DOHH2 (cell line): Measurements from ENCODE around the gene AK8.

Experiments
- H3F3A ChIP-seq: fragments of 200-600 bp; sonication (generic), shearing (Covaris generic); 2 replicates; pipeline ENCODE4 v1.6.0; 2016; ENCODE audit warnings: antibody characterized with exemption, mild to moderate bottlenecking; ENCODE audit not compliant: control insufficient read depth, insufficient read depth
- H3K27ac ChIP-seq: fragments of 200-600 bp; sonication (generic); 2 replicates; pipeline ENCODE4 v1.5.1; 2014; ENCODE audit warnings: low read depth, mild to moderate bottlenecking, low read length, moderate library complexity
- H3K27me3 ChIP-seq: fragments of 200-600 bp; sonication (generic); 2 replicates; pipeline ENCODE4 v1.6.1; 2014; ENCODE audit warnings: mild to moderate bottlenecking, low read length, mixed read lengths; ENCODE audit not compliant: control insufficient read depth
- H3K36me3 ChIP-seq: fragments of 200-600 bp; sonication (generic); 2 replicates; pipeline ENCODE4 v1.6.1; 2014; ENCODE audit warnings: mild to moderate bottlenecking, low read length, moderate library complexity, mixed read lengths; ENCODE audit not compliant: control insufficient read depth
- H3K4me1 ChIP-seq: fragments of 200-600 bp; sonication (generic); 2 replicates; pipeline ENCODE4 v1.6.1; 2014; ENCODE audit warnings: mild to moderate bottlenecking, low read length, mixed read lengths; ENCODE audit not compliant: control insufficient read depth
- H3K4me2 ChIP-seq: fragments of 200-600 bp; sonication (generic); 2 replicates; pipeline ENCODE4 v1.6.0; 2014; ENCODE audit warnings: mild to moderate bottlenecking, low read length, moderate library complexity
- H3K4me3 ChIP-seq: fragments of 200-600 bp; sonication (generic); 2 replicates; pipeline ENCODE4 v1.5.1; 2014; ENCODE audit warnings: mild to moderate bottlenecking, low read length, mixed read lengths
- H3K79me2 ChIP-seq: fragments of 200-600 bp; sonication (generic); 2 replicates; pipeline ENCODE4 v1.6.1; 2014; ENCODE audit warnings: mild to moderate bottlenecking, low read length, mixed read lengths; ENCODE audit not compliant: control insufficient read depth
- H3K9me2 ChIP-seq: fragments of 200-600 bp; sonication (generic); replicated peaks from 2 replicates; pipeline ENCODE4 v1.6.1; 2014; ENCODE audit warnings: mild to moderate bottlenecking, low read length, mixed read lengths; ENCODE audit not compliant: control insufficient read depth
- H3K9me3 ChIP-seq: fragments of 200-600 bp; sonication (generic); 2 replicates; pipeline ENCODE4 v1.6.1; 2014; ENCODE audit warnings: antibody characterized with exemption, low read length, mixed read lengths; ENCODE audit not compliant: control insufficient read depth, insufficient read depth
- H4K20me1 ChIP-seq: fragments of 200-600 bp; sonication (generic); 2 replicates; pipeline ENCODE4 v1.6.0; 2014; ENCODE audit warnings: low read depth, mild to moderate bottlenecking, antibody characterized with exemption, low read length, moderate library complexity; ENCODE audit not compliant: control insufficient read depth, insufficient read depth
- CTCF ChIP-seq: fragments of 200-600 bp; sonication (generic); IDR thresholded peaks from one replicate; pipeline ENCODE4 v1.5.1; 2014; ENCODE audit warnings: antibody characterized with exemption, mild to moderate bottlenecking, low read depth, low read length; ENCODE audit not compliant: poor library complexity, severe bottlenecking
- EZH2phosphoT487 ChIP-seq: fragments of 200-600 bp; sonication (generic); IDR thresholded peaks from 2 replicates; pipeline ENCODE4 v1.6.1; 2017; ENCODE audit warnings: borderline replicate concordance, mild to moderate bottlenecking, antibody characterized with exemption, low read length, moderate library complexity, mixed read lengths

AK8 gene

GRCh38 chr9:132694144-132694543 lies 183.9 kb downstream of the AK8 start:
- Histone ChIP-seq H3K79me2 (no peaks in the 10 kb centered on the region), H3K4me2 (no peak overlapping the region), H3K27me3 (no peaks in the 10 kb centered on the region), H3F3A (no peaks in the 10 kb centered on the region), H3K9me2 (no peaks in the 10 kb centered on the region), H3K27ac (no peak overlapping the region), H3K9me3 (peaks cover 27% of the 10 kb centered on the region), H4K20me1 (no peaks in the 10 kb centered on the region), H3K36me3 (peaks cover 25% of the 10 kb centered on the region), H3K4me3 (no peak overlapping the region), H3K4me1 (no peaks in the 10 kb centered on the region)
- no peak for TF ChIP-seq EZH2phosphoT487
- peak; percentile 60 for TF ChIP-seq CTCF

DNA sequence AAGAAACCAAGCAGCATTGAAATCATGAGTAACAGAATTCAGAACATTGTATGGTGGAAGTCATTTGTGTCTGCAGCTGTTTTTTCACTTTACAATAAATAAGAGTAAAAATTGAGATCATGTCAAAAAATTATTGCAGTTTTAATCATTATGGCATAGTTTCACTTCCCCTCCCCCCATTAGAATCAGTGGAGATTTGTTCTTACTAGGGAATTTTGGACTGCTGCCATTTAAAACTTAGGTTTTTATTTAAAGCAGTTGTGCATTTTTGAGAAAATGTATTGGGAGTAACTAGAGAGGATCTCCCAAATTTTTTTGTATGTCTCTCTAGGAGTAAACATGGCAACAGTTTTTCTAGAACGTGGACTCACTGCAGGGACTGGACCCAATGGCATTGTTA lies 187.4 kb downstream of the AK8 start:
- peaks cover under 1% of the 10 kb centered on the region; the same call in 1 of the 2 replicates for H3K9me3 ChIP-seq
- peaks cover 58% of the 10 kb centered on the region for H3K36me3 ChIP-seq

GRCh38 chr9:132683873-132684272 lies 194.2 kb downstream of the AK8 start:
- no peaks in the 10 kb centered on the region for H3K4me1 ChIP-seq
- TF ChIP-seq CTCF (no peak), EZH2phosphoT487 (no peak)

More for the DNA sequence above, 187.4 kb downstream of the AK8 start:
- Histone ChIP-seq H3K9me2 (no peaks in the 10 kb centered on the region), H3K4me1 (no peaks in the 10 kb centered on the region), H3F3A (no peaks in the 10 kb centered on the region), H3K79me2 (peaks cover 8% of the 10 kb centered on the region), H4K20me1 (no peaks in the 10 kb centered on the region), H3K4me2 (no peak overlapping the region), H3K4me3 (no peak overlapping the region), H3K27ac (no peak overlapping the region), H3K27me3 (no peaks in the 10 kb centered on the region)
- TF ChIP-seq CTCF, result no peak
- TF ChIP-seq EZH2phosphoT487, result no peak

More at GRCh38 chr9:132683873-132684272, 194.2 kb downstream of the AK8 start:
- H3K27me3 ChIP-seq, result no peaks in the 10 kb centered on the region
- no peak overlapping the region for H3K4me3 ChIP-seq
- H3K4me2 ChIP-seq, result no peak overlapping the region
- H3K79me2 ChIP-seq, result peaks cover 70% of the 10 kb centered on the region
- H3F3A ChIP-seq, result no peaks in the 10 kb centered on the region
- no peaks in the 10 kb centered on the region for H3K9me3 ChIP-seq
- H3K27ac ChIP-seq, result no peak overlapping the region
- H3K36me3 ChIP-seq, result peaks cover 92% of the 10 kb centered on the region
- H3K9me2 ChIP-seq, result no peaks in the 10 kb centered on the region
- H4K20me1 ChIP-seq, result peaks cover 9% of the 10 kb centered on the region
